Transverse colon (tissue), 3 donors: ENCODE data around the gene NUP93.

Source experiments
- CTCF ChIP-seq, 5 experiments: fragments of 200-600 bp in 3 of 5; fragments of 450-650 bp in 2 of 5; sonication (generic) in 3 of 5; IDR thresholded peaks; 1 replicate in 2 of 5; 2 replicates in 3 of 5; pipeline ENCODE4 v1.5.1; 2016 to 2017; ENCODE audit warnings: antibody characterized with exemption in 5 of 5, inconsistent platforms in 3 of 5, mild to moderate bottlenecking in 2 of 5, moderate library complexity in 1 of 5
- EP300 ChIP-seq: sonication (generic); formaldehyde crosslinking; IDR thresholded peaks from one replicate; pipeline ENCODE4 v1.6.1; 2017; ENCODE audit warnings: antibody characterized with exemption, low read depth

- TF ChIP-seq CTCF (IDR thresholded peaks at IDR 0.05) (no peak), EP300 (no peak)
These were observed 16.1 kb upstream of the NUP93 start for GRCh38 chr16:56713794-56714193.
